HepG2 (cell line): ENCODE data around the gene HOXD9. TPM values are rescaled to one million over a fixed set of nuclear protein-coding genes. Genes with fewer than 3 reads are reported as not detected.
A peak's percentile ranks its signal among the peaks of the same experiment; 100 is the strongest.

ENCODE experiments used
- EED ChIP-seq: sonication (generic); formaldehyde crosslinking; IDR thresholded peaks from 2 replicates; pipeline ENCODE4 v1.5.0; 2020; ENCODE audit warnings: mild to moderate bottlenecking, missing genetic modification reagents
- POLR2AphosphoS5 ChIP-seq: IDR thresholded peaks from 2 replicates; pipeline ENCODE4 v1.6.1; 2012; ENCODE audit warnings: low read depth, low read length
- TAF1 ChIP-seq: sonication (generic); formaldehyde crosslinking; IDR thresholded peaks from 2 replicates; pipeline ENCODE4 v1.4.0; 2020; ENCODE audit warnings: missing genetic modification reagents
- ZNF232 ChIP-seq: sonication (generic); formaldehyde crosslinking; IDR thresholded peaks from 2 replicates; pipeline ENCODE4 v1.4.0; 2020; ENCODE audit warnings: missing genetic modification reagents, borderline replicate concordance
- ZNF292 ChIP-seq: sonication (generic); formaldehyde crosslinking; IDR thresholded peaks from 2 replicates; pipeline ENCODE4 v1.8.1; 2022; ENCODE audit warnings: mild to moderate bottlenecking, low read depth, missing genetic modification reagents, borderline replicate concordance
- ZNF891 ChIP-seq: sonication (generic); formaldehyde crosslinking; IDR thresholded peaks from 2 replicates; pipeline ENCODE4 v1.5.0; 2020; ENCODE audit warnings: mild to moderate bottlenecking, missing genetic modification reagents
- polyA plus RNA-seq, 8 experiments: library from polyadenylated mRNA; depleted of rRNA in 3 of 8; stranded (reverse) in 7 of 8; unstranded in 1 of 8; fragments of >200 nt; fragmentation: Illumina TruSeq in 4 of 8; extraction: Trizol in 4 of 8; gene quantifications; 2 replicates each; pipeline versions ENCODE4 v1.2.1 to v1.2.3, GENCODE V29; 2011 to 2016; ENCODE audit warnings: low read depth in 4 of 8, missing spikeins in 1 of 8, mixed read lengths in 1 of 8; ENCODE audit not compliant: insufficient read depth in 1 of 8
- total RNA-seq, 5 experiments: library from RNA; depleted of rRNA; stranded (reverse); fragments of >200 nt; fragmentation: Illumina TruSeq; extraction: Trizol; gene quantifications; 2 replicates each; pipeline ENCODE4 v1.2.3, GENCODE V29; 2016; ENCODE audit warnings: low read depth in 1 of 5
- TF ChIP-seq, protein P1 (sequence below): IDR thresholded peaks from 2 replicates; pipeline ENCODE4 v1.4.0; 2020; ENCODE audit warnings: mild to moderate bottlenecking, missing genetic modification reagents
- TF ChIP-seq, protein P2 (sequence below), 2 experiments: sonication (generic) in 1 of 2; formaldehyde crosslinking in 1 of 2; IDR thresholded peaks; 2 replicates each; pipeline versions ENCODE4 v1.4.0 to v1.6.1; 2016 to 2020; ENCODE audit warnings: borderline replicate concordance in 1 of 2, low read depth in 1 of 2, mild to moderate bottlenecking in 1 of 2, missing genetic modification reagents in 1 of 2
- TF ChIP-seq, protein P3 (sequence below): sonication (generic); formaldehyde crosslinking; IDR thresholded peaks from 2 replicates; pipeline ENCODE4 v1.5.0; 2020; ENCODE audit warnings: missing genetic modification reagents, mild to moderate bottlenecking, borderline replicate concordance
- TF ChIP-seq, protein P4 (sequence below): sonication (generic); formaldehyde crosslinking; IDR thresholded peaks from 2 replicates; pipeline ENCODE4 v1.8.1; 2023; ENCODE audit warnings: mild to moderate bottlenecking, missing genetic modification reagents, borderline replicate concordance
- TF ChIP-seq, protein P5 (sequence below): IDR thresholded peaks from 2 replicates; pipeline ENCODE4 v1.6.1; 2018; ENCODE audit warnings: missing genetic modification reagents, mild to moderate bottlenecking, missing compliant biosample characterization
- TF ChIP-seq, protein P6 (sequence below), 2 experiments: IDR thresholded peaks; 2 replicates each; pipeline ENCODE4 v1.6.1; 2011 to 2012; ENCODE audit warnings: low read length in 2 of 2, borderline replicate concordance in 1 of 2, low read depth in 1 of 2, mild to moderate bottlenecking in 1 of 2, moderate library complexity in 1 of 2

HOXD9 gene
- total and polyA plus RNA-seq, 2 of the 13 experiments (the other 11 are each of a cell fraction or from before 2014, with no cell fraction given) = not detected

DNA sequence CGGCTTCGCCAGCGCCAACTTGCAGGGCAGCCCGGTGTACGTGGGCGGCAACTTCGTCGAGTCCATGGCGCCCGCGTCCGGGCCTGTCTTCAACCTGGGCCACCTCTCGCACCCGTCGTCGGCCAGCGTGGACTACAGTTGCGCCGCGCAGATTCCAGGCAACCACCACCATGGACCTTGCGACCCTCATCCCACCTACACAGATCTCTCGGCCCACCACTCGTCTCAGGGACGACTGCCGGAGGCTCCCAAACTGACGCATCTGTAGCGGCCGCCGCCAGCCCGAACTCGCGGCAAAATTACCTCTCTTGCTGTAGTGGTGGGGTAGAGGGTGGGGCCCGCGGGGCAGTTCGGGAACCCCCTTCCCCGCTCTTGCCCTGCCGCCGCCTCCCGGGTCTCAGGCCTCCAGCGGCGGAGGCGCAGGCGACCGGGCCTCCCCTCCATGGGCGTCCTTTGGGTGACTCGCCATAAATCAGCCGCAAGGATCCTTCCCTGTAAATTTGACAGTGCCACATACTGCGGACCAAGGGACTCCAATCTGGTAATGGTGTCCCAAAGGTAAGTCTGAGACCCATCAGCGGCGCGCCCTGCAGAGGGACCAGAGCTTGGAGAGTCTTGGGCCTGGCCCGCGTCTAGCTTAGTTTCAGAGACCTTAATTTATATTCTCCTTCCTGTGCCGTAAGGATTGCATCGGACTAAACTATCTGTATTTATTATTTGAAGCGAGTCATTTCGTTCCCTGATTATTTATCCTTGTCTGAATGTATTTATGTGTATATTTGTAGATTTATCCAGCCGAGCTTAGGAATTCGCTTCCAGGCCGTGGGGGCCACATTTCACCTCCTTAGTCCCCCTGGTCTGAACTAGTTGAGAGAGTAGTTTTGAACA lies 49.7 kb downstream of the HOXD9 start (continued):
- TF ChIP-seq, protein P1, sequence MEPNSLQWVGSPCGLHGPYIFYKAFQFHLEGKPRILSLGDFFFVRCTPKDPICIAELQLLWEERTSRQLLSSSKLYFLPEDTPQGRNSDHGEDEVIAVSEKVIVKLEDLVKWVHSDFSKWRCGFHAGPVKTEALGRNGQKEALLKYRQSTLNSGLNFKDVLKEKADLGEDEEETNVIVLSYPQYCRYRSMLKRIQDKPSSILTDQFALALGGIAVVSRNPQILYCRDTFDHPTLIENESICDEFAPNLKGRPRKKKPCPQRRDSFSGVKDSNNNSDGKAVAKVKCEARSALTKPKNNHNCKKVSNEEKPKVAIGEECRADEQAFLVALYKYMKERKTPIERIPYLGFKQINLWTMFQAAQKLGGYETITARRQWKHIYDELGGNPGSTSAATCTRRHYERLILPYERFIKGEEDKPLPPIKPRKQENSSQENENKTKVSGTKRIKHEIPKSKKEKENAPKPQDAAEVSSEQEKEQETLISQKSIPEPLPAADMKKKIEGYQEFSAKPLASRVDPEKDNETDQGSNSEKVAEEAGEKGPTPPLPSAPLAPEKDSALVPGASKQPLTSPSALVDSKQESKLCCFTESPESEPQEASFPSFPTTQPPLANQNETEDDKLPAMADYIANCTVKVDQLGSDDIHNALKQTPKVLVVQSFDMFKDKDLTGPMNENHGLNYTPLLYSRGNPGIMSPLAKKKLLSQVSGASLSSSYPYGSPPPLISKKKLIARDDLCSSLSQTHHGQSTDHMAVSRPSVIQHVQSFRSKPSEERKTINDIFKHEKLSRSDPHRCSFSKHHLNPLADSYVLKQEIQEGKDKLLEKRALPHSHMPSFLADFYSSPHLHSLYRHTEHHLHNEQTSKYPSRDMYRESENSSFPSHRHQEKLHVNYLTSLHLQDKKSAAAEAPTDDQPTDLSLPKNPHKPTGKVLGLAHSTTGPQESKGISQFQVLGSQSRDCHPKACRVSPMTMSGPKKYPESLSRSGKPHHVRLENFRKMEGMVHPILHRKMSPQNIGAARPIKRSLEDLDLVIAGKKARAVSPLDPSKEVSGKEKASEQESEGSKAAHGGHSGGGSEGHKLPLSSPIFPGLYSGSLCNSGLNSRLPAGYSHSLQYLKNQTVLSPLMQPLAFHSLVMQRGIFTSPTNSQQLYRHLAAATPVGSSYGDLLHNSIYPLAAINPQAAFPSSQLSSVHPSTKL (CRISPR knock-in tag) = no peak
- TF ChIP-seq ZNF891 (CRISPR knock-in tag) (0 out of 2 replicates have a peak, but pooled peaks have one; percentile 16), EED (no peak), TAF1 (CRISPR knock-in tag) (0 out of 2 replicates have a peak, but pooled peaks have one; percentile 9), POLR2AphosphoS5 (peak; percentile 31; the same call in 1 of the 2 replicates), ZNF292 (no peak), ZNF232 (CRISPR knock-in tag) (no peak)
- TF ChIP-seq, protein P2, sequence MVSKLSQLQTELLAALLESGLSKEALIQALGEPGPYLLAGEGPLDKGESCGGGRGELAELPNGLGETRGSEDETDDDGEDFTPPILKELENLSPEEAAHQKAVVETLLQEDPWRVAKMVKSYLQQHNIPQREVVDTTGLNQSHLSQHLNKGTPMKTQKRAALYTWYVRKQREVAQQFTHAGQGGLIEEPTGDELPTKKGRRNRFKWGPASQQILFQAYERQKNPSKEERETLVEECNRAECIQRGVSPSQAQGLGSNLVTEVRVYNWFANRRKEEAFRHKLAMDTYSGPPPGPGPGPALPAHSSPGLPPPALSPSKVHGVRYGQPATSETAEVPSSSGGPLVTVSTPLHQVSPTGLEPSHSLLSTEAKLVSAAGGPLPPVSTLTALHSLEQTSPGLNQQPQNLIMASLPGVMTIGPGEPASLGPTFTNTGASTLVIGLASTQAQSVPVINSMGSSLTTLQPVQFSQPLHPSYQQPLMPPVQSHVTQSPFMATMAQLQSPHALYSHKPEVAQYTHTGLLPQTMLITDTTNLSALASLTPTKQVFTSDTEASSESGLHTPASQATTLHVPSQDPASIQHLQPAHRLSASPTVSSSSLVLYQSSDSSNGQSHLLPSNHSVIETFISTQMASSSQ (IDR thresholded peaks at IDR 0.05; ENCODE audit: low read depth) = no peak
- TF ChIP-seq, protein P2 (CRISPR knock-in tag; IDR thresholded peaks at IDR 0.05; ENCODE audit: borderline replicate concordance) = no peak
- TF ChIP-seq, protein P3, sequence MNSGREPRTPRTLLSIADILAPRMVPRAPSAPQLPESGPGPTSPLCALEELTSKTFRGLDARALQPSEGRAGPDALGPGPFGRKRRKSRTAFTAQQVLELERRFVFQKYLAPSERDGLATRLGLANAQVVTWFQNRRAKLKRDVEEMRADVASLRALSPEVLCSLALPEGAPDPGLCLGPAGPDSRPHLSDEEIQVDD (CRISPR knock-in tag) = no peak
- TF ChIP-seq, protein P4, sequence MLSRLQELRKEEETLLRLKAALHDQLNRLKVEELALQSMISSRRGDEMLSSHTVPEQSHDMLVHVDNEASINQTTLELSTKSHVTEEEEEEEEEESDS (CRISPR knock-in tag) = no peak
- TF ChIP-seq, protein P5, sequence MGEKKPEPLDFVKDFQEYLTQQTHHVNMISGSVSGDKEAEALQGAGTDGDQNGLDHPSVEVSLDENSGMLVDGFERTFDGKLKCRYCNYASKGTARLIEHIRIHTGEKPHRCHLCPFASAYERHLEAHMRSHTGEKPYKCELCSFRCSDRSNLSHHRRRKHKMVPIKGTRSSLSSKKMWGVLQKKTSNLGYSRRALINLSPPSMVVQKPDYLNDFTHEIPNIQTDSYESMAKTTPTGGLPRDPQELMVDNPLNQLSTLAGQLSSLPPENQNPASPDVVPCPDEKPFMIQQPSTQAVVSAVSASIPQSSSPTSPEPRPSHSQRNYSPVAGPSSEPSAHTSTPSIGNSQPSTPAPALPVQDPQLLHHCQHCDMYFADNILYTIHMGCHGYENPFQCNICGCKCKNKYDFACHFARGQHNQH (CRISPR knock-in tag) = no peak
- TF ChIP-seq, protein P6, sequence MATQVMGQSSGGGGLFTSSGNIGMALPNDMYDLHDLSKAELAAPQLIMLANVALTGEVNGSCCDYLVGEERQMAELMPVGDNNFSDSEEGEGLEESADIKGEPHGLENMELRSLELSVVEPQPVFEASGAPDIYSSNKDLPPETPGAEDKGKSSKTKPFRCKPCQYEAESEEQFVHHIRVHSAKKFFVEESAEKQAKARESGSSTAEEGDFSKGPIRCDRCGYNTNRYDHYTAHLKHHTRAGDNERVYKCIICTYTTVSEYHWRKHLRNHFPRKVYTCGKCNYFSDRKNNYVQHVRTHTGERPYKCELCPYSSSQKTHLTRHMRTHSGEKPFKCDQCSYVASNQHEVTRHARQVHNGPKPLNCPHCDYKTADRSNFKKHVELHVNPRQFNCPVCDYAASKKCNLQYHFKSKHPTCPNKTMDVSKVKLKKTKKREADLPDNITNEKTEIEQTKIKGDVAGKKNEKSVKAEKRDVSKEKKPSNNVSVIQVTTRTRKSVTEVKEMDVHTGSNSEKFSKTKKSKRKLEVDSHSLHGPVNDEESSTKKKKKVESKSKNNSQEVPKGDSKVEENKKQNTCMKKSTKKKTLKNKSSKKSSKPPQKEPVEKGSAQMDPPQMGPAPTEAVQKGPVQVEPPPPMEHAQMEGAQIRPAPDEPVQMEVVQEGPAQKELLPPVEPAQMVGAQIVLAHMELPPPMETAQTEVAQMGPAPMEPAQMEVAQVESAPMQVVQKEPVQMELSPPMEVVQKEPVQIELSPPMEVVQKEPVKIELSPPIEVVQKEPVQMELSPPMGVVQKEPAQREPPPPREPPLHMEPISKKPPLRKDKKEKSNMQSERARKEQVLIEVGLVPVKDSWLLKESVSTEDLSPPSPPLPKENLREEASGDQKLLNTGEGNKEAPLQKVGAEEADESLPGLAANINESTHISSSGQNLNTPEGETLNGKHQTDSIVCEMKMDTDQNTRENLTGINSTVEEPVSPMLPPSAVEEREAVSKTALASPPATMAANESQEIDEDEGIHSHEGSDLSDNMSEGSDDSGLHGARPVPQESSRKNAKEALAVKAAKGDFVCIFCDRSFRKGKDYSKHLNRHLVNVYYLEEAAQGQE (IDR thresholded peaks at IDR 0.05; ENCODE audit: borderline replicate concordance in 1 of 2, low read depth in 1 of 2, low read length in 2 of 2) = no peak
